IMR-90 (cell line): Measurements from ENCODE around the gene EXOC4. TPM values are rescaled to one million over a fixed set of nuclear protein-coding genes. Genes with fewer than 3 reads are reported as not detected.

ENCODE experiments used
- ATAC-seq: fragments of 200-7000 bp; cut with Tn5 transposase; 2 replicates; pipeline ENCODE4 v1.9.1; 2020; ENCODE audit warnings: low read depth, mild to moderate bottlenecking, moderate library complexity
- BruUV-seq: library from RNA; stranded (reverse); fragments of 400-500 nt; replicated peaks from 2 replicates; lab custom pipeline; 2021; lab: Mats Ljungman, UMichigan
- CTCF ChIA-PET: fragments of 300-600 bp; formaldehyde crosslinking; extraction: SDS; loops from one replicate; lab custom pipeline; 2021; ENCODE audit warnings: antibody characterized with exemption; lab: Yijun Ruan, JAX
- POLR2A ChIA-PET: fragments of 300-600 bp; sonication (Branson Sonifier 250); formaldehyde crosslinking; loops from one replicate; lab custom pipeline; 2022; ENCODE audit warnings: antibody characterized with exemption; ENCODE audit not compliant: unreplicated experiment; lab: Charles Lee
- DNase-seq: peaks from one replicate; pipeline ENCODE4 v3.0.0; 2013
- H2AFZ ChIP-seq: replicated peaks from 2 replicates; pipeline ENCODE3; 2013; ENCODE audit warnings: low read length, mild to moderate bottlenecking; ENCODE audit not compliant: poor library complexity
- H2AK5ac ChIP-seq: 2 replicates; pipeline ENCODE4 v1.6.1; 2013; ENCODE audit warnings: low read depth, low read length, inconsistent platforms
- H2AK9ac ChIP-seq: replicated peaks from 2 replicates; pipeline ENCODE3; 2013; ENCODE audit warnings: mild to moderate bottlenecking, low read depth, low read length, moderate library complexity; ENCODE audit not compliant: poor library complexity
- H2BK120ac ChIP-seq: 2 replicates; pipeline ENCODE4 v1.6.1; 2013; ENCODE audit warnings: low read depth, low read length, inconsistent platforms
- H2BK15ac ChIP-seq: 3 replicates; pipeline ENCODE4 v1.6.1; 2013; ENCODE audit warnings: low read depth, low read length, inconsistent platforms
- H2BK20ac ChIP-seq: 2 replicates; pipeline ENCODE4 v1.6.1; 2013; ENCODE audit warnings: low read depth, mild to moderate bottlenecking, inconsistent platforms, low read length, moderate library complexity
- H2BK5ac ChIP-seq: 2 replicates; pipeline ENCODE4 v1.6.1; 2013; ENCODE audit warnings: mild to moderate bottlenecking, low read depth, low read length, inconsistent platforms; ENCODE audit not compliant: poor library complexity, severe bottlenecking
- H3K14ac ChIP-seq: replicated peaks from 2 replicates; pipeline ENCODE4 v1.6.1; 2013; ENCODE audit warnings: low read depth, low read length, inconsistent platforms
- H3K18ac ChIP-seq: 2 replicates; pipeline ENCODE4 v1.6.1; 2013; ENCODE audit warnings: low read depth, low read length, control low read depth
- H3K23ac ChIP-seq: 2 replicates; pipeline ENCODE4 v1.6.1; 2013; ENCODE audit warnings: low read depth, low read length, inconsistent platforms
- H3K27ac ChIP-seq: 2 replicates; pipeline ENCODE4 v1.5.1; 2013; ENCODE audit warnings: mild to moderate bottlenecking, control low read depth, low read length; ENCODE audit not compliant: insufficient read depth
- H3K27me3 ChIP-seq: 2 replicates; pipeline ENCODE4 v1.6.1; 2013; ENCODE audit warnings: low read length; ENCODE audit not compliant: control insufficient read depth, insufficient read depth
- H3K36me3 ChIP-seq: 2 replicates; pipeline ENCODE4 v1.6.1; 2013; ENCODE audit warnings: low read length, mixed read lengths; ENCODE audit not compliant: control insufficient read depth, insufficient read depth
- H3K4ac ChIP-seq: 2 replicates; pipeline ENCODE4 v1.6.1; 2013; ENCODE audit warnings: low read depth, low read length, inconsistent platforms
- H3K4me1 ChIP-seq: 2 replicates; pipeline ENCODE4 v1.6.1; 2013; ENCODE audit warnings: low read length, mixed read lengths; ENCODE audit not compliant: control insufficient read depth, insufficient read depth
- H3K4me2 ChIP-seq: 2 replicates; pipeline ENCODE4 v1.6.1; 2013; ENCODE audit warnings: low read depth, mild to moderate bottlenecking, control low read depth, low read length, moderate library complexity
- H3K4me3 ChIP-seq: 2 replicates; pipeline ENCODE4 v1.5.1; 2013; ENCODE audit warnings: low read depth, mild to moderate bottlenecking, control low read depth, low read length, moderate library complexity; ENCODE audit not compliant: insufficient read depth
- H3K56ac ChIP-seq: 2 replicates; pipeline ENCODE4 v1.6.1; 2013; ENCODE audit warnings: low read length, inconsistent platforms; ENCODE audit not compliant: insufficient read depth; ENCODE audit errors: extremely low read depth
- H3K79me1 ChIP-seq, 2 experiments: 2 replicates each; pipeline ENCODE4 v1.6.1; 2013; ENCODE audit warnings: low read length in 2 of 2, inconsistent platforms in 1 of 2, low read depth in 1 of 2
- H3K9ac ChIP-seq: 2 replicates; pipeline ENCODE4 v1.6.1; 2013; ENCODE audit warnings: low read depth, low read length, control low read depth
- H3K9me1 ChIP-seq: 2 replicates; pipeline ENCODE4 v1.6.1; 2013; ENCODE audit warnings: low read length, inconsistent platforms; ENCODE audit not compliant: insufficient read depth
- H3K9me3 ChIP-seq: 2 replicates; pipeline ENCODE4 v1.6.1; 2013; ENCODE audit warnings: low read length; ENCODE audit not compliant: control insufficient read depth, insufficient read depth
- H4K20me1 ChIP-seq: 2 replicates; pipeline ENCODE4 v1.6.1; 2013; ENCODE audit warnings: low read length, inconsistent platforms; ENCODE audit not compliant: insufficient read depth
- H4K5ac ChIP-seq: 2 replicates; pipeline ENCODE4 v1.6.1; 2013; ENCODE audit warnings: mild to moderate bottlenecking, low read depth, low read length, control low read depth
- H4K8ac ChIP-seq, 2 experiments: 2 replicates each; pipeline ENCODE4 v1.6.1; 2013; ENCODE audit warnings: low read depth in 2 of 2, low read length in 2 of 2, control low read depth in 1 of 2, inconsistent platforms in 1 of 2
- H4K91ac ChIP-seq: 2 replicates; pipeline ENCODE4 v1.6.1; 2013; ENCODE audit warnings: low read depth, low read length, inconsistent platforms; ENCODE audit not compliant: insufficient read depth
- BHLHE40 ChIP-seq: fragments of 150-350 bp; IDR thresholded peaks from 2 replicates; pipeline ENCODE4 v1.6.1; 2016; ENCODE audit warnings: mild to moderate bottlenecking, low read depth, low read length
- CEBPB ChIP-seq: IDR thresholded peaks from 2 replicates; pipeline ENCODE4 v1.6.1; 2012; ENCODE audit warnings: low read depth, low read length, improper control_type of control experiment
- FOS ChIP-seq: fragments of 150-350 bp; IDR thresholded peaks from 2 replicates; pipeline ENCODE4 v1.6.1; 2016; ENCODE audit warnings: low read depth, low read length
- MAFK ChIP-seq: IDR thresholded peaks from 2 replicates; pipeline ENCODE4 v1.6.1; 2012; ENCODE audit warnings: low read depth, low read length, improper control_type of control experiment
- MXI1 ChIP-seq: IDR thresholded peaks from 2 replicates; pipeline ENCODE4 v1.6.1; 2012; ENCODE audit warnings: low read depth, mild to moderate bottlenecking, low read length, moderate library complexity, borderline replicate concordance
- NFE2L2 ChIP-seq: fragments of 150-350 bp; IDR thresholded peaks from 2 replicates; pipeline ENCODE4 v1.6.1; 2016; ENCODE audit warnings: low read depth, mild to moderate bottlenecking, low read length
- POLR2A ChIP-seq: IDR thresholded peaks from 2 replicates; pipeline ENCODE4 v1.6.1; 2012; ENCODE audit warnings: mild to moderate bottlenecking, low read depth, low read length
- RAD21 ChIP-seq: IDR thresholded peaks from 2 replicates; pipeline ENCODE4 v1.6.1; 2012; ENCODE audit warnings: low read length, improper control_type of control experiment
- RCOR1 ChIP-seq: IDR thresholded peaks from 2 replicates; pipeline ENCODE4 v1.6.1; 2012; ENCODE audit warnings: mild to moderate bottlenecking, low read length, improper control_type of control experiment; ENCODE audit not compliant: insufficient replicate concordance
- RFX5 ChIP-seq: IDR thresholded peaks from 2 replicates; pipeline ENCODE4 v1.8.0; 2012; ENCODE audit warnings: low read depth, mild to moderate bottlenecking, low read length, moderate library complexity
- SMC3 ChIP-seq: fragments of 150-350 bp; IDR thresholded peaks from 2 replicates; pipeline ENCODE4 v1.6.1; 2016; ENCODE audit warnings: low read depth, mild to moderate bottlenecking, antibody characterized with exemption, low read length, moderate library complexity
- USF2 ChIP-seq: fragments of 150-350 bp; IDR thresholded peaks from 2 replicates; pipeline ENCODE4 v1.6.1; 2017; ENCODE audit warnings: mild to moderate bottlenecking, antibody characterized with exemption, low read length, low read depth
- WGBS, 2 experiments: methylation state at CpG; one replicate each; pipeline versions ENCODE4 v1.1.5 to v1.1.7; 2013; ENCODE audit warnings: missing lambda C conversion rate in 2 of 2; ENCODE audit not compliant: insufficient read length in 1 of 2; ENCODE audit errors: extremely low coverage in 2 of 2; 5-methylcytosine and 5-hydroxymethylcytosine counted together
- dilution Hi-C: fragments of 300-500 bp; cut with HindIII; formaldehyde crosslinking; loops from one replicate; pipeline ENCODE4 v1.14.3; 2018; ENCODE audit warnings: low sequenced_read_pairs; ENCODE audit not compliant: unreplicated experiment
- in situ Hi-C: fragments of 300-500 bp; cut with MboI; formaldehyde crosslinking; loops from 3 replicates; pipeline ENCODE4 v1.14.3; 2019; ENCODE audit warnings: low sequenced_read_pairs, inconsistent platforms, mixed read lengths
- intact Hi-C: fragments of 100-400 bp; cut with micrococcal nuclease; formaldehyde crosslinking; loops from 2 replicates; pipeline ENCODE4 v1.10.0; 2022
- polyA plus RNA-seq, 3 experiments: library from polyadenylated mRNA; depleted of rRNA; stranded (reverse); fragments of >200 nt; gene quantifications; 2 replicates each; pipeline ENCODE4 v1.2.3, GENCODE V29; 2012; ENCODE audit warnings: low replicate concordance in 1 of 3
- total RNA-seq: library from RNA; depleted of rRNA; stranded (reverse); fragments of >200 nt; gene quantifications from 2 replicates; pipeline ENCODE4 v1.2.3, GENCODE V29; 2012
- TF ChIP-seq, protein P1 (sequence below): conservative IDR thresholded peaks from 2 replicates; pipeline ENCODE4 v1.5.1; 2012; ENCODE audit warnings: mild to moderate bottlenecking, low read depth, low read length, improper control_type of control experiment
- TF ChIP-seq, protein P2 (sequence below): fragments of 150-350 bp; IDR thresholded peaks from 2 replicates; pipeline ENCODE4 v1.6.1; 2016; ENCODE audit warnings: low read depth, mild to moderate bottlenecking, low read length, moderate library complexity, borderline replicate concordance

EXOC4 gene
- total and polyA plus RNA-seq, 2 of the 4 experiments (the other 2 are of a cell fraction), result 25.4 to 94.6 TPM

DNA sequence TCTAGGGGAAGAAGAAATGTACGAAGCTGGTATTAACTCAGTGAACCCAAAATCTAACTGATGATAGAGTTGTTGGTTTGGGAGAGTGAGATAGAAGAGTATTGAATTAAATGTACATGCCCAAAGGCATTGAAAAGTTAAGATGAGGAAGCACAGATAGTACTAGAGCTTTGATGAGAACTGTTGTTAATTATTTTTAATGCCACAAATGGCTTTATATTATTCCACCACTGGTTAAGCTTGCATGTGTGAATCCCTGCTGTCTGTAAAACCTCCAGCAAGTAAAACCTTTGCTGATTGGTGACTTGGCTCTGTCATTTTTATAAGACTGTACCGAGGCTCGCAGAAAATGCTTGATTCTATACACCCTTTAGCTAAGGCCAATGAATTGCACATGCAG is 491.6 kb downstream of the EXOC4 start (continued):
- TF ChIP-seq, protein P1, sequence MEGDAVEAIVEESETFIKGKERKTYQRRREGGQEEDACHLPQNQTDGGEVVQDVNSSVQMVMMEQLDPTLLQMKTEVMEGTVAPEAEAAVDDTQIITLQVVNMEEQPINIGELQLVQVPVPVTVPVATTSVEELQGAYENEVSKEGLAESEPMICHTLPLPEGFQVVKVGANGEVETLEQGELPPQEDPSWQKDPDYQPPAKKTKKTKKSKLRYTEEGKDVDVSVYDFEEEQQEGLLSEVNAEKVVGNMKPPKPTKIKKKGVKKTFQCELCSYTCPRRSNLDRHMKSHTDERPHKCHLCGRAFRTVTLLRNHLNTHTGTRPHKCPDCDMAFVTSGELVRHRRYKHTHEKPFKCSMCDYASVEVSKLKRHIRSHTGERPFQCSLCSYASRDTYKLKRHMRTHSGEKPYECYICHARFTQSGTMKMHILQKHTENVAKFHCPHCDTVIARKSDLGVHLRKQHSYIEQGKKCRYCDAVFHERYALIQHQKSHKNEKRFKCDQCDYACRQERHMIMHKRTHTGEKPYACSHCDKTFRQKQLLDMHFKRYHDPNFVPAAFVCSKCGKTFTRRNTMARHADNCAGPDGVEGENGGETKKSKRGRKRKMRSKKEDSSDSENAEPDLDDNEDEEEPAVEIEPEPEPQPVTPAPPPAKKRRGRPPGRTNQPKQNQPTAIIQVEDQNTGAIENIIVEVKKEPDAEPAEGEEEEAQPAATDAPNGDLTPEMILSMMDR, result no peak
- no peak for TF ChIP-seq RAD21
- no peak for TF ChIP-seq FOS

- H4K91ac ChIP-seq, result no peak overlapping the region
- H3K9me1 ChIP-seq, result no peaks in the 10 kb centered on the region
- no peak overlapping the region for H3K14ac ChIP-seq
- ChIA-PET CTCF (interaction anchor here (0.6 kb wide), 1 partner anchor 643 kb away, joined by 4 read pairs; no protein-coding TSS in a partner anchor), POLR2A (no interaction called here)
- no peak overlapping the region for H3K23ac ChIP-seq
- H2AFZ ChIP-seq, result no peak overlapping the region
- ATAC-seq, result no peak
- H3K4me2 ChIP-seq, result no peak overlapping the region
- H3K36me3 ChIP-seq, result no peaks in the 10 kb centered on the region
- dilution Hi-C loops, result no loop called here
- TF ChIP-seq MXI1 (no peak), CEBPB (no peak), RFX5 (no peak), BHLHE40 (no peak), POLR2A (no peak), RCOR1 (no peak), SMC3 (no peak), MAFK (no peak), FOS (no peak), RAD21 (no peak), USF2 (no peak), NFE2L2 (no peak)
- TF ChIP-seq, protein P2, sequence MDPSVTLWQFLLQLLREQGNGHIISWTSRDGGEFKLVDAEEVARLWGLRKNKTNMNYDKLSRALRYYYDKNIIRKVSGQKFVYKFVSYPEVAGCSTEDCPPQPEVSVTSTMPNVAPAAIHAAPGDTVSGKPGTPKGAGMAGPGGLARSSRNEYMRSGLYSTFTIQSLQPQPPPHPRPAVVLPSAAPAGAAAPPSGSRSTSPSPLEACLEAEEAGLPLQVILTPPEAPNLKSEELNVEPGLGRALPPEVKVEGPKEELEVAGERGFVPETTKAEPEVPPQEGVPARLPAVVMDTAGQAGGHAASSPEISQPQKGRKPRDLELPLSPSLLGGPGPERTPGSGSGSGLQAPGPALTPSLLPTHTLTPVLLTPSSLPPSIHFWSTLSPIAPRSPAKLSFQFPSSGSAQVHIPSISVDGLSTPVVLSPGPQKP, result no peak
- no peak overlapping the region for H3K56ac ChIP-seq
- H3K4me3 ChIP-seq, result no peak overlapping the region
- H3K18ac ChIP-seq, result no peak overlapping the region
- no peak overlapping the region for H3K4ac ChIP-seq
- no peaks in the 10 kb centered on the region for H3K79me1 ChIP-seq
- in situ Hi-C loops, result no loop called here
- H4K8ac ChIP-seq, result no peak overlapping the region
- 100% methylated on average over 1 of the region's 3 CpGs; no CpG with 5 or more reads in 1 of the 2 experiments for WGBS, 2 experiments
- intact Hi-C loops, result loop anchor here (2.0 to 10.0 kb wide), 3 partner anchors 20 to 268 kb away; no protein-coding TSS in a partner anchor
- H2BK15ac ChIP-seq, result no peak overlapping the region
- no peak overlapping the region for H4K5ac ChIP-seq
- no peak overlapping the region for H2BK5ac ChIP-seq
- no peak for DNase-seq
- no peak overlapping the region for H2BK120ac ChIP-seq
- no peak overlapping the region for H2AK5ac ChIP-seq
- H3K9me3 ChIP-seq, result no peaks in the 10 kb centered on the region
- H3K27ac ChIP-seq, result no peak overlapping the region
- H3K4me1 ChIP-seq, result no peaks in the 10 kb centered on the region
- no peak overlapping the region for H3K9ac ChIP-seq
- no peak overlapping the region for H2AK9ac ChIP-seq
- no peaks in the 10 kb centered on the region for H4K20me1 ChIP-seq
- no peak overlapping the region for H2BK20ac ChIP-seq
- no peaks in the 10 kb centered on the region for H3K27me3 ChIP-seq
- no TSS peak for BruUV-seq
These were observed 493.4 kb downstream of the EXOC4 start for GRCh38 chr7:133746305-133746704.
